A549 treated with GW870086 at 1 μM for 4 hours (cell line): Measurements from ENCODE around the gene HYAL3. TPM values are rescaled to one million over a fixed set of nuclear protein-coding genes. Genes with fewer than 3 reads are reported as not detected.

Experiments used
- total RNA-seq: library from RNA; stranded (reverse); fragments of 200-300 nt; extraction: Qiagen RNA extraction; gene quantifications from 5 replicates; pipeline ENCODE4 v1.2.3, GENCODE V29; 2022; ENCODE audit warnings: low read depth

HYAL3 gene, protein sequence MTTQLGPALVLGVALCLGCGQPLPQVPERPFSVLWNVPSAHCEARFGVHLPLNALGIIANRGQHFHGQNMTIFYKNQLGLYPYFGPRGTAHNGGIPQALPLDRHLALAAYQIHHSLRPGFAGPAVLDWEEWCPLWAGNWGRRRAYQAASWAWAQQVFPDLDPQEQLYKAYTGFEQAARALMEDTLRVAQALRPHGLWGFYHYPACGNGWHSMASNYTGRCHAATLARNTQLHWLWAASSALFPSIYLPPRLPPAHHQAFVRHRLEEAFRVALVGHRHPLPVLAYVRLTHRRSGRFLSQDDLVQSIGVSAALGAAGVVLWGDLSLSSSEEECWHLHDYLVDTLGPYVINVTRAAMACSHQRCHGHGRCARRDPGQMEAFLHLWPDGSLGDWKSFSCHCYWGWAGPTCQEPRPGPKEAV
- 6.4 to 11.3 TPM (median 9.6 TPM) in 5 replicates for total RNA-seq

GRCh38 chr3:50298836-50299637 lies at the start of gene HYAL3, which contains the start of gene NAA80:
TSS of gene HYAL3 (minus strand) at chr3:50299405. CDS start at chr3:50295602, 3,803 bp downstream.
TSS of gene NAA80 (minus strand) at chr3:50299405. CDS start at chr3:50297463, 1,942 bp downstream.

GRCh38 chr3:50345586-50346234 lies 46.5 kb upstream of the HYAL3 start, which contains the start of gene ZMYND10:
TSS of gene ZMYND10 (minus strand) at chr3:50345732. CDS start at chr3:50345579, 153 bp downstream.

GRCh38 chr3:50340448-50341329 lies 41.5 kb upstream of the HYAL3 start, which contains the start of gene RASSF1:
TSS of gene RASSF1 (minus strand) at chr3:50340836. CDS start at chr3:50340805, 31 bp downstream.

DNA sequence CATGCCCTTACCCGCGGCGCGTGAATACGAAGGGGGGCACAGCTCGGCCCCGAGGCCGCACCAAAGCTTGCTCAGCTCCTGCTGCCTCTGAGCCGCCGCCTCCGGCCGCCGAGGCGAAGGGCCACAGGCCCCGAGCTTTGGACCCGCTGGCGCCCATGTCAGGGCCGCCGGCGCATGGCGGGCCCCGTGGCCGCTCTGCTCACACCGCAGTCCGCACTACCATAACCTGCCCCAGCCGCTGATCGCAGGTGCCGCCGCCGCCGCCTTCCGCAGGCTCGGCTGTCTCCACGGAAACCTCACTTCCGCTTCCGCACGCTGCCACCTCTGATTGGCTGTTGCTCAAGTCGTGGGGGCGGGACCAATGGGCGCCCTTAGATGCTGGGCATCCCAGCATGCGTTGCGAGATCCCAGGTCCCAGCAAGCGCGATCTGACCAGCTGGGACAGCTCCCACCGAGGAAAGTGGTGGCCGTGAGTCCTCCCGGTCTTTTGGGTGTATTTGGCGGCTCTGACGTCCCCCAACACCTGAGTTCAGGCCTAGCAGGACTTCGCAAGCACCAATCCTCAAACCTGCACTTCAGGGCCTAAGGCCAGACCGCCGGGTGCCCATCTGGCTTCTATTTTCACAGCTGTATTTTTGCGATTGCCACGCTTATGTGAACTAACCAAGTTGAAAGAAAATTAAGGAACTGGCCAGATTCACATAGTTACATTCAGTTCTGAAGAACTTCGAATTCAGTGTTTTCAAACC lies 28.9 kb upstream of the HYAL3 start, which contains the start of gene TUSC2:
Gene TUSC2 (minus strand): TSS at position 281 of the 749 bp plus-strand sequence. CDS start 124 bp downstream, at position 157.

DNA sequence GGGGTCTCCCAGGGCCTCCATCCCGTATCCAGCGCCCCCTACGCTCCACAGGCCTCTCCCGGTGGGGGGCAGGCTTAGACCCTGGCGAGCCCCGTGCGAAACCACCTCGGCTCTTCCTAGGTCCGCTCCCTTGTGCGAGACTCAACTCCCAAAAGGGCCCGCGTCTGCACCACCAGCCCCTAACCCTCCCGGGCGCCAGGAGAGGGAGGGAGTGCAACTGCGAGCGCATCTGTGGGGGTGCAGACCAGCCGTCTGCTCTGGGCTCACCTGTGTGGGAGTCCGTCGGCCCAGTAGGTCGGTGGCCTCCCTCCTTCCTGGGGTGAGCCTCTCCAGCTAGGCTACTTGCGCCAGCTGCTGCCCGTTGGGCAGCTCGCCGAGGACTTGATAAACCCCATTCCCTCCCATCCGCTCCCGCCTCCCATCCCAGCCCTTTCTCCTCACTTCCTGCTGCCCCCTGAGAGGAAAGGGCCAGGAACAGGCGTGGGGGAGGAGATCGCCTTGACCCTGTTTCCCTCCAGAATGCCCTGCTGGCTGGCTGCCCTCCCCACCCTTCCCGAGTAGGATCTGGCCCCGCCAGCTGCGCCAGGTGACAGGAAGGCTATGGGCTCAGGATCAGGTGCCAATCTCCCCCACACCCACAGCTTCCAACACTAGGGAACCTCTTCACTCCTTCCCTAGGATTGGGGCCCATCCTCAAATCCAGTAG lies 23.3 kb upstream of the HYAL3 start, which contains the start of gene HYAL2:
Gene HYAL2 (minus strand): TSS at position 360 of the 706 bp plus-strand sequence. CDS start 2,256 bp downstream, outside the sequence.

DNA sequence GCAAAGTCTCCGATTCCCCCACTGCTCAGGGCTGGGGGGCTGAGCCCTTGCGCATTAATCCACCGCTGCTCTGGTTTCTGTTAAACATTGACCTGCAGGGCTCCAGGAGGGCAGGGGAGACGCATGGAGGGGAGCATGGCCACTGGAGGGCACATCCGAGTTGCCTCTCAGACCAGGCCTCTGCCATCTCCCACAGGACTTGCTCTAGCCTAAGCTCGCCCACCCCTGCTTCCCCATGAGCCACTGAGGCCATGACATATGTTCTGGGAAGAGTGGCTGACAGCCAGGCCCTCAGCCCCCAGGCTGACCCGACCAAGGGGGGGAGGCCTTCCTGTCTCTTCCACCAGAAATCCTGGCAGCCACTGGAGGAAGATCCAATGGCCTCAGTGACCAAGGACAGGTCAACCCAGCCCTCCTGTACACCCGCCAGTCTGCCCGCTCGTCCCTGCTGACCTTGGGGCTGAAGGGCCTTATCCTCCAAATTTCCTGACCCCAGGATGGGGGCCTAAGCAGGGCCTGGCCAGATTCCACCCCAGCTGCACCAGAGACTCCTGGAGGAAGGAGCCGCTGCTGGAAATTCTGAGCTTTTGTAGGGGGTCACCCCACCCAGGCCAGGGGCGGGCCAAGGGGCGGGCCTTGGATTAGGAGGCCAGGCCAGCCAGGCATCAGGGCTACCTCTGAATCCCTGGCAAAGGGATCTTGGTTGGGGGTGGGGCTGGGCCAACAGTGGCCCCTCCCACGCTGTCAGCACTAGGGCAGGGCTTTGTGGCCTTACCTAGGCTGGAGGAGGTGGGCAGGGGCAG lies 4.0 kb upstream of the HYAL3 start, which contains the start of gene HYAL1:
Gene HYAL1 (minus strand): TSS at position 562 of the 803 bp plus-strand sequence. CDS start 618 bp downstream, outside the sequence.

DNA sequence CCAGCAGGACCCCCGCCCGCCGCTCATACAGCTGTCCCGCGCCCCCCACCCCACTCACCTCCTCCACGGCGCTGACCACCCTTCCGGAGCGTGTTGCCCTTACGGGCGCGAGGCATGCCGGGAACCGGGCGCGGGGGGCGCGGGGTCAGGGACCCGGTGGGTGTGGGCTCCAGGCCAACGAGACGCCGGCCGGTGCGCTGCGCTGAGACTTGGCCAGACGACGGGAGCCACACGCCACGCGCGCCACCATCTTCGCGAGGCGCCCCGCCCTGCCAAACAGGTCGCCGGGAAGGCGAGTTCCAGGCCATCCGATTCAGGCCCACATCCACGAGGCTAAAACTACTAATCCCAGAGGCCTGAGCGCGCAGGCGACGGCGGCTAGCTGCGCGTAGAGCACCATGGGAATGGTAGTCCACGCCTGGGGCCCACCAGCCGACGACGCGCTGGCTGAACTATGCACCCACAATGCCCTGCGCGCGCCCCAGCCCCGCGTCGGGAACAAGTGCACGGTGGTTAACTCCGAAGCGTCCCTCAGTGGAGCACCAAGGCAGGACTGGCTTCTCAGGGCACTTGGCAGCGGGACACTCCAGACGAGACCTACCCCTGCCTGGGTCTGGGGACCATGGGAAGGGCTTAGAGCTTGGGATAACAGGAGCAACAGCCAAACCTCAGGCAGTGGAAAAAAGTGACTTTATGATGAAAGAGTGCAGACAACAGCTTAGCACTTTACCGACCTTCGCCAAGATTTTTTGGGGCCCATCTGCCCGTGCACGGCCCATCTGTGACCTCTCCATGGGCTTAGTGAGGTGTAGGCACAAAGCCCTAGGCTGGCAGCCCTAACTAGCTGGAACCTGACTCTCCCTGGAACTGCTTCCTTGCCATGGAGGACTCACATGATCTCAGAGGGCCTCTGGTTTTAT lies 6.8 kb downstream of the HYAL3 start, which contains the start of gene IFRD2:
Gene IFRD2 (minus strand): TSS at position 271 of the 920 bp plus-strand sequence. CDS start 155 bp downstream, at position 116.

DNA sequence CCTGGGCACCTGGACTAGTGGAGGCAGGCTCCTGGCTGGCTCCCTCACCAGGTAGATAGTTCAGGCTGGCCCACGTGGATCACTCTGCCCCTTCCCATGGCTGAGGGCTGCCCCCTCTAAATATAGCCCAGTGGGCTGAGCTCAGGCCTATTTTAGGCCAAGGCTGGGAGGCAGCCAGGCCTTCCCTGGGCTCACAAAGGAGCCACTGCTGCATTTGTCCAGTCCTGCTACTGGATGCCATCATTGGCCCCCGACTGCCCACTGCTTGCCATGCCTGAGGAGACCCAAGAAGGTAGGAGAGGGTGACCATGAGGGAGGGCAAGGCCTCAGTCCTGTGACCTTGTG lies 20.4 kb downstream of the HYAL3 start, which contains the start of gene LSMEM2:
Gene LSMEM2 (plus strand): TSS at position 208 of the 345 bp plus-strand sequence. CDS start 27 bp downstream, at position 235.

DNA sequence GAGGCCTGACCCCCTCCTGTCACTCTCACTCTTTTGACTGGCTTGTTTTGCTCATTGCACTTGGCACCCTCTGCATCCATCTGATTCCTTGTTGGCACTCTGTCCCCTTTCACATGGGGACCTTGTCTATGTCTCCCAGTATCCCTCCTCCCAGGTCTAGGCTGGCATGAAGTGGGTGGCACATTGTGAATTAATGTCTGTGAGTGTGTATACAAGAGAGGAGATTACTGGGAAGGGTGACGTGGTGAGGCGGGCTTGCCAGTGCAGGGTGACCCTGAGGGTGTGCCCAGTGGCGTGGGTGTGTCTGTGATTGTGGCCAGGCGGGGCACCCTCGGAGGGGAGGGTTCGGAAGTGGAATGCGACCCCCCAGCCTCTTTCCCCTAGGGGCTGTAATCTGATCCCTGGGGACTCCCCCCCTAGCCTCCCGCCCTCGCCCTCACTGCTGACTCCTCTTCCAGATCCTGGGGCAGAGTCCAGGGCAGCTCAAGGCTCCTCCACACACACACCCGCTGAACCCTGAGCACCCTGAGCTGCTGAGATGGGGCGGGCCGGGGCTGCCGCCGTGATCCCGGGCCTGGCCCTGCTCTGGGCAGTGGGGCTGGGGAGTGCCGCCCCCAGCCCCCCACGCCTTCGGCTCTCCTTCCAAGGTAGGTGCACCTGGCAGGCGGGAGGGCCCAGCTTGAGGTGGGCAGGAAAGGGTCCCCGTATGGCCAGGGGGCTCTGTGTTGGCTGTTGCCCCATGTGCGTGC lies 30.3 kb downstream of the HYAL3 start, which contains the start of gene SEMA3B:
Gene SEMA3B (plus strand): TSS at position 445 of the 749 bp plus-strand sequence. CDS start 94 bp downstream, at position 539.

Other genes starting within 250 kb of the HYAL3 start
- 31.0 to 33.5 TPM (median 33.0 TPM) in 5 replicates for gene RBM5, start 210.5 kb downstream of the HYAL3 start, total RNA-seq
- 10.1 to 16.4 TPM (median 15.0 TPM) in 5 replicates for gene SEMA3F, start 144.1 kb downstream of the HYAL3 start, total RNA-seq
- gene GNAT1, start 107.8 kb downstream of the HYAL3 start, total RNA-seq, result not detected in 5 replicates
- gene SLC38A3, start 94.1 kb downstream of the HYAL3 start, total RNA-seq, result 0.06 to 0.14 TPM in 2 of 5 replicates, not detected in the others
- 36.6 to 47.7 TPM (median 45.5 TPM) in 5 replicates for gene GNAI2, start 63.2 kb downstream of the HYAL3 start, total RNA-seq
- gene SEMA3B, start 30.3 kb downstream of the HYAL3 start, total RNA-seq, result 5.1 to 9.7 TPM (median 7.3 TPM) in 5 replicates
- gene LSMEM2, start 20.3 kb downstream of the HYAL3 start, total RNA-seq, result 0.10 TPM in 1 of 5 replicates, not detected in the others
- 69.2 to 98.8 TPM (median 94.6 TPM) in 5 replicates for gene IFRD2, start 7.0 kb downstream of the HYAL3 start, total RNA-seq
- gene NAA80, start within 50 bp of the HYAL3 start, total RNA-seq, result 6.2 to 8.9 TPM (median 6.5 TPM) in 5 replicates
- 0.45 to 0.70 TPM (median 0.56 TPM) in 5 replicates for gene HYAL1, start 4.2 kb upstream of the HYAL3 start, total RNA-seq
- 24.6 to 31.4 TPM (median 30.4 TPM) in 5 replicates for gene HYAL2, start 23.3 kb upstream of the HYAL3 start, total RNA-seq
- 28.2 to 41.0 TPM (median 36.2 TPM) in 5 replicates for gene TUSC2, start 28.8 kb upstream of the HYAL3 start, total RNA-seq
- 17.0 to 21.1 TPM (median 19.6 TPM) in 5 replicates for gene RASSF1, start 41.4 kb upstream of the HYAL3 start, total RNA-seq
- gene ZMYND10, start 46.3 kb upstream of the HYAL3 start, total RNA-seq, result 0.37 to 1.8 TPM (median 1.2 TPM) in 5 replicates
- gene NPRL2, start 51.4 kb upstream of the HYAL3 start, total RNA-seq, result 11.4 to 12.6 TPM (median 11.9 TPM) in 5 replicates
- 13.9 to 22.8 TPM (median 19.4 TPM) in 5 replicates for gene CYB561D2, start 51.5 kb upstream of the HYAL3 start, total RNA-seq
- 39.4 to 47.2 TPM (median 44.6 TPM) in 5 replicates for gene TMEM115, start 60.1 kb upstream of the HYAL3 start, total RNA-seq
- gene CACNA2D2, start 204.2 kb upstream of the HYAL3 start, total RNA-seq, result 0.42 to 0.66 TPM (median 0.53 TPM) in 5 replicates